Right lobe of liver (tissue), 4 donors: Measurements from ENCODE around the gene ELFN1.

Source experiments
- POLR2A ChIP-seq: fragments of 450-650 bp; IDR thresholded peaks from one replicate; pipeline ENCODE4 v1.6.1; 2017; ENCODE audit warnings: antibody characterized with exemption, mild to moderate bottlenecking
- TF ChIP-seq, protein P1 (sequence below), 4 donors: fragments of 200-600 bp in 3 of 4; fragments of 450-650 bp in 1 of 4; IDR thresholded peaks; one replicate each; pipeline versions ENCODE4 v1.5.1 to v1.8.0; 2016 to 2022; ENCODE audit warnings: antibody characterized with exemption in 4 of 4, mild to moderate bottlenecking in 2 of 4
- donor health status: DM: no; HTN: no; CAD: no.
- donor health status: DM: no; HTN: no; CAD: no.
- donor health status: DM: no; HTN: yes; CAD: no.

DNA sequence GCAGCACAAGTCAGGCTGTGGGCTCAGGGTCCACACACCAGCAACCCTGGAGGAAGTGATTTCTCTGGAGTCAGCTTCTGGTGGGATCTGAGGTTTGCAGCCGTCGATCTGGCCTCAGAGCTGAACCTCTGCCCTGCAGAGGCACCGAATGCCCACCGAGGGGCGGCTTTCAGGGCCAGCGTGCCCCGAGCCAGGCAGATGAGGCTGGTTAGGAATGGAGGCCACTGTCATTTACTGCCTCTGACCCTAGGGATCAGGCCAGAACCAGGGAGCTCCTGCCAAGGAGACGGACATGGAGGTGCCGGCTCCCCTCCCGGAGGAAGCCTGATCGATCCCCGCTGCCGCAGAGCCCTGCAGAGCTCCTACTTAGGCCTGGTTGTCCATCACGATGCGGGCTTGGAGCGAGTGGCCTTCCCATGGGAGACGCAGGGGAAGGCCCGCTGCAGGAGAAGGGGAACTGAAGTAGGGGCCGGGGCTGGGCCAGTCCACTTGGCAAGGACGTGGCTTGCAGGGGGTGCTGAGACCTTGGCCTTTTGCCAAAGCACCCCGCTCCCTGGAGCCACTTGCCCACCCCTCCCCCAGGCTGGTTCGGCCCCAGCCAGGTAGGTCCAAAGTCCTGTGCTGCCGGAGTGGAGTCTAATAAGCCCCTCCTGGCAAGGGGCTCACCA lies 19.6 kb upstream of the ELFN1 start:
- TF ChIP-seq, protein P1, sequence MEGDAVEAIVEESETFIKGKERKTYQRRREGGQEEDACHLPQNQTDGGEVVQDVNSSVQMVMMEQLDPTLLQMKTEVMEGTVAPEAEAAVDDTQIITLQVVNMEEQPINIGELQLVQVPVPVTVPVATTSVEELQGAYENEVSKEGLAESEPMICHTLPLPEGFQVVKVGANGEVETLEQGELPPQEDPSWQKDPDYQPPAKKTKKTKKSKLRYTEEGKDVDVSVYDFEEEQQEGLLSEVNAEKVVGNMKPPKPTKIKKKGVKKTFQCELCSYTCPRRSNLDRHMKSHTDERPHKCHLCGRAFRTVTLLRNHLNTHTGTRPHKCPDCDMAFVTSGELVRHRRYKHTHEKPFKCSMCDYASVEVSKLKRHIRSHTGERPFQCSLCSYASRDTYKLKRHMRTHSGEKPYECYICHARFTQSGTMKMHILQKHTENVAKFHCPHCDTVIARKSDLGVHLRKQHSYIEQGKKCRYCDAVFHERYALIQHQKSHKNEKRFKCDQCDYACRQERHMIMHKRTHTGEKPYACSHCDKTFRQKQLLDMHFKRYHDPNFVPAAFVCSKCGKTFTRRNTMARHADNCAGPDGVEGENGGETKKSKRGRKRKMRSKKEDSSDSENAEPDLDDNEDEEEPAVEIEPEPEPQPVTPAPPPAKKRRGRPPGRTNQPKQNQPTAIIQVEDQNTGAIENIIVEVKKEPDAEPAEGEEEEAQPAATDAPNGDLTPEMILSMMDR (IDR thresholded peaks at IDR 0.05), result no peak
- TF ChIP-seq POLR2A, result no peak
